ENCODE results near the gene RPL12.

GRCh38 chr9:127398275-127398647, 52.9 kb downstream of the RPL12 start:
- TF ChIP-seq POLR2A (IDR thresholded peaks at IDR 0.05; ENCODE audit: low read length) (no peak), ELK1 (IDR thresholded peaks at IDR 0.05; ENCODE audit: low read depth, low read length) (no peak), CTCF (IDR thresholded peaks at IDR 0.05) (no peak), REST (IDR thresholded peaks at IDR 0.05) (no peak), JUN (IDR thresholded peaks at IDR 0.05) (no peak), MYC (IDR thresholded peaks at IDR 0.05; ENCODE audit: borderline replicate concordance, low read length) (no peak), CBX8 (IDR thresholded peaks at IDR 0.05) (no peak), CHD4 (IDR thresholded peaks at IDR 0.05; ENCODE audit: borderline replicate concordance) (no peak), EP300 (IDR thresholded peaks at IDR 0.05) (no peak), SMC3 (IDR thresholded peaks at IDR 0.05) (no peak)

Data from A549 (cell line).